Measurements from ENCODE around the gene DNAI2.

DNA sequence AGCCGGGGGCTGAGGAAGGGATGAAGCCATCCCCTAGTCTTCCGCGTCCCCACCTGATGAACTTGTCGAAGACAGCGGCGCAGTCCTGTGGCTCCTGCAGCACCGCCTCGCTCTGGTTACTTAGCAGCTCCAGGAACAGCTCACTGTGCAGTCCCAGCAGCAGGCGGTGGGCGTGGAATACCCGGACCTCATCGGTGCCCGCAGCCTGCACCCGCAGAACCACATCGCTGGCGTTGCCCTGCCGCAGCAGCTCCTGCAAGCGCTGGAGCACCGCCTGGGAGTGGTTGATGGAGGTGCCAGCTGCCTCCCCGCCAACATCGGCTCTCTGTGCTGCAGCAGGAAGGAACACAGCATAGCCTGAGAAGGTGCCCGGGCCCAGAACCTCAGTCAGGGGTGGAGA, 85.9 kb downstream of the DNAI2 start:
- TF ChIP-seq POLR2A (IDR thresholded peaks at IDR 0.05) (no peak), CTCF (IDR thresholded peaks at IDR 0.05) (no peak)
